GM19043 (cell line): Measurements from ENCODE around the gene PCDHA6.
"Not testable (repeated sequence)": the region's sequence is repeated elsewhere in the genome, so short reads cannot be mapped to it uniquely, and the experiment has no call there.

Experiments used
- ATAC-seq: cut with Tn5 transposase; IDR thresholded peaks from one replicate; pipeline ENCODE4 v1.9.1; 2021; ENCODE audit warnings: low read depth; ENCODE audit not compliant: unreplicated experiment

The PCDHA6 gene

DNA sequence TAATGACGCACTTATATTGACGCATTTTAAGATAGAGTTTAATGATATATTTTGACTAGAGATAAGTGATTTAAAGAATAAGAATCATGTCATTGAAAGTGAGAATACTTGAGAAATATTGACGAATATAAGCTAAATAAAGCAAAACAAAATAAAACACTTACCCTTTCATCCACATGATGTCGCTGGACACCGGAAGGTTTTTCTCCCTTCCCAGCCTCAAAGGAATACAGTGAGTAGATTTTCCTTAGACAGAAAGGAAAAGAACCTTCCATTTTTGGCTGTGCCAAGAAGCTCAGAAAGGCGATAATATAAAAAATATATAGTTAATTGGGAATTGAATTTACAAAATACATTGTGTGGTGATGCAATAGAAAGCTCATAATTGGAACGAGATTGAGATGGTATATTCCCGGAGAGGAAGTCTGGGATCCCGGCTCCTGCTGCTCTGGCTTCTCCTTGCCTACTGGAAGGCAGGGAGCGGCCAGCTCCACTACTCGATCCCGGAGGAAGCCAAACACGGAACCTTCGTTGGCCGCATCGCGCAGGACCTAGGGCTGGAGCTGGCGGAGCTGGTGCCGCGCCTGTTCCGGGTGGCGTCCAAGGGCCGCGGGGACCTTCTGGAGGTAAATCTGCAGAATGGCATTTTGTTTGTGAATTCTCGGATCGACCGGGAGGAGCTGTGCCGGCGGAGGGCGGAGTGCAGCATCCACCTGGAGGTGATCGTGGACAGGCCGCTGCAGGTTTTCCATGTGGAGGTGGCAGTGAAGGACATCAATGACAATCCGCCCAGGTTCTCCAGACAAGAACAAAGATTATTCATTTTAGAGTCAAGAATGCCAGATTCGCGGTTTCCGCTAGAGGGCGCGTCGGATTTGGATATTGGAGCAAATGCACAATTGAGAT lies 6.1 kb upstream of the PCDHA6 start, which contains the start of gene PCDHA5:
Gene PCDHA5 (plus strand): TSS at position 239 of the 906 bp plus-strand sequence.
- no peak for ATAC-seq

DNA sequence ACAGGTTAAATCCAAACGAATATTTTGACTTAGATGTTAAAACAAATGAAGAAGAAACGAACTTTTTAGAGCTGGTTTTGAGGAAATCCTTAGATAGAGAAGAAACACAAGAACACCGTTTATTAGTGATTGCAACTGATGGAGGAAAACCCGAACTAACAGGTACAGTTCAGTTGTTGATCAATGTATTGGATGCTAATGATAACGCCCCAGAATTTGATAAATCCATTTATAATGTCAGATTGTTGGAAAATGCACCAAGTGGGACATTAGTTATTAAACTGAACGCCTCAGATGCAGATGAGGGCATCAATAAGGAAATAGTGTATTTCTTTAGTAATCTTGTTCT lies 5.5 kb upstream of the PCDHA6 start:
- ATAC-seq, result no peak

DNA sequence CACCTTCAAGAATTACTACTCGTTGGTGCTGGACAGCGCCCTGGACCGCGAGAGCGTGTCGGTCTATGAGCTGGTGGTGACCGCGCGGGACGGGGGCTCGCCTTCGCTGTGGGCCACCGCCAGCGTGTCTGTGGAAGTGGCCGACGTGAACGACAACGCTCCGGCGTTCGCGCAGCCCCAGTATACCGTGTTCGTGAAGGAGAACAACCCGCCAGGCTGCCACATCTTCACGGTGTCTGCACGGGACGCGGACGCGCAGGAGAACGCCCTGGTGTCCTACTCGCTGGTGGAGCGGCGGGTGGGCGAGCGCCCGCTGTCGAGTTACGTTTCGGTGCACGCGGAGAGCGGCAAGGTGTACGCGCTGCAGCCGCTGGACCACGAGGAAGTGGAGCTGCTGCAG lies 4.8 kb upstream of the PCDHA6 start:
- not testable (repeated sequence) for ATAC-seq

DNA sequence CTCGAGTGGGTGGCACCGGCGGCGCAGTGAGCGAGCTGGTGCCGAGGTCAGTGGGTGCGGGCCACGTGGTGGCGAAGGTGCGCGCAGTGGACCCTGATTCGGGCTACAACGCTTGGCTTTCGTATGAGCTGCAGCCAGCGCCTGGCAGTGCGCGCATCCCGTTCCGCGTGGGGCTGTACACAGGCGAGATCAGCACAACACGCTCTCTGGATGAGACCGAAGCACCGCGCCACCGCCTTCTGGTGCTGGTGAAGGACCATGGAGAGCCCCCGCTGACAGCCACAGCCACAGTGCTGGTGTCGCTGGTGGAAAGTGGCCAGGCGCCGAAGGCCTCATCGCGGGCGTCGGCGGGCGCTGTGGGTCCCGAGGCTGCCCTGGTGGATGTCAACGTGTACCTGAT lies 4.3 kb upstream of the PCDHA6 start:
- no peak for ATAC-seq

DNA sequence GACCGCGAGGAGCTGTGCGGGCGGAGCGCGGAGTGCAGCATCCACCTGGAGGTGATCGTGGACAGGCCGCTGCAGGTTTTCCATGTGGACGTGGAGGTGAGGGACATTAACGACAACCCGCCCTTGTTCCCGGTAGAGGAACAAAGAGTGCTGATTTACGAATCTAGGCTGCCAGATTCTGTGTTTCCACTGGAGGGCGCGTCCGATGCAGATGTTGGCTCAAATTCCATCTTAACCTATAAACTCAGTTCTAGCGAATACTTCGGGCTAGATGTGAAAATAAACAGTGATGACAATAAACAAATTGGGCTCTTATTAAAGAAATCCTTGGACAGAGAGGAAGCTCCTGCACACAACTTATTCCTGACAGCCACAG lies 590 bp downstream of the PCDHA6 start:
- no peak for ATAC-seq

DNA sequence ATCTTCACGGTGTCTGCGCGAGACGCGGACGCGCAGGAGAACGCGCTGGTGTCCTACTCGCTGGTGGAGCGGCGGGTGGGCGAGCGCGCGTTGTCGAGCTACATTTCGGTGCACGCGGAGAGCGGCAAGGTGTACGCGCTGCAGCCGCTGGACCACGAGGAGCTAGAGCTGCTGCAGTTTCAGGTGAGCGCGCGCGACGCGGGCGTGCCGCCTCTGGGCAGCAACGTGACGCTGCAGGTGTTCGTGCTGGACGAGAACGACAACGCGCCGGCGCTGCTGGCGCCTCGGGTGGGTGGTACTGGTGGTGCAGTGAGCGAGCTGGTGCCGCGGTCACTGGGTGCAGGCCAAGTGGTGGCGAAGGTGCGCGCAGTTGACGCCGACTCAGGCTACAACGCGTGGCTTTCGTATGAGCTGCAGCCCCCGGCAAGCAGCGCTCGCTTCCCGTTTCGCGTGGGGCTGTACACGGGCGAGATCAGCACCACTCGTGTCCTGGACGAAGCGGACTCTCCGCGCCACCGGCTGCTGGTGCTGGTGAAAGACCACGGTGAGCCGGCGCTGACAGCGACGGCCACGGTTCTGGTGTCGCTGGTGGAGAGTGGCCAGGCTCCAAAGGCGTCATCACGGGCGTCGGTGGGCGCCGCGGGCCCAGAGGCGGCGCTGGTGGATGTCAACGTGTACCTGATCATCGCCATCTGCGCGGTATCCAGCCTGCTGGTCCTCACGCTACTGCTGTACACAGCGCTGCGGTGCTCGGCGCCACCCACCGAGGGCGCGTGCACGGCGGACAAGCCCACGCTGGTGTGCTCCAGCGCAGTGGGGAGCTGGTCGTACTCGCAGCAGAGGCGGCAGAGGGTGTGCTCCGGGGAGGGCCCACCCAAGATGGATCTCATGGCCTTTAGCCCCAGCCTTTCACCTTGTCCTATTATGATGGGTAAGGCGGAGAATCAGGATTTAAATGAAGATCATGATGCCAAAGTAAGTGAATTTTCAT lies 2.0 kb downstream of the PCDHA6 start:
- ATAC-seq, result not testable (repeated sequence)

DNA sequence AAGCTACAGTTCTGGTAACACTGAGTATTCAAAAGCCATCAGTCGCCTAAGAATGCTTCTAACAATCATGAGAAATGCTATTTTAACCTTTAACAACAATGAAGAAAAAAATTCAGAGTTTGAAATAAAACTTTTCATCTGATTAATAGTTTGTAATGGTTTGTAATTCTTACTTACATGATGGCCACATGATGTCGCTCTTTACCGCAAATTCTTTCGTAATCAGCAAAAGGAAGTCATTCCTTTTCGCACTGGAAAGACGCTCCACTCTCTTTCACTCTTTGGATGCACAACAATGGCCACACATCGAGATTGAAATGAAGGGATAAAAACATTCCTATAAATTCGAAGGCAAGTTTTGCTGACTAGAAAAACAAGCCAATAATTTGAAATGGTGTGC lies 6.2 kb downstream of the PCDHA6 start, which contains the start of gene PCDHA7:
Gene PCDHA7 (plus strand): TSS at position 277 of the 400 bp plus-strand sequence. CDS start 115 bp downstream, at position 392.
- ATAC-seq, result no peak

DNA sequence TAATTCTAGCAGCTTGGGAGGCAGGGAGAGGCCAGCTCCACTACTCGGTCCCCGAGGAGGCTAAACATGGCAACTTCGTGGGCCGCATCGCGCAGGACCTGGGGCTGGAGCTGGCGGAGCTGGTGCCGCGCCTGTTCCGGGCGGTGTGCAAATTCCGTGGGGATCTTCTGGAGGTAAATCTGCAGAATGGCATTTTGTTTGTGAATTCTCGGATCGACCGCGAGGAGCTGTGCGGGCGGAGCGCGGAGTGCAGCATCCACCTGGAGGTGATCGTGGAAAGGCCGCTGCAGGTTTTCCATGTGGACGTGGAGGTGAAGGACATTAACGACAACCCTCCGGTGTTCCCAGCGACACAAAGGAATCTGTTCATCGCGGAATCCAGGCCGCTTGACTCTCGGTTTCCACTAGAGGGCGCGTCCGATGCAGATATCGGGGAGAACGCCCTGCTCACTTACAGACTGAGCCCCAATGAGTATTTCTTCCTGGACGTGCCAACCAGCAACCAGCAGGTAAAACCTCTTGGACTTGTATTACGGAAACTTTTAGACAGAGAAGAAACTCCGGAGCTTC lies 6.8 kb downstream of the PCDHA6 start:
- ATAC-seq, result not testable (repeated sequence)

DNA sequence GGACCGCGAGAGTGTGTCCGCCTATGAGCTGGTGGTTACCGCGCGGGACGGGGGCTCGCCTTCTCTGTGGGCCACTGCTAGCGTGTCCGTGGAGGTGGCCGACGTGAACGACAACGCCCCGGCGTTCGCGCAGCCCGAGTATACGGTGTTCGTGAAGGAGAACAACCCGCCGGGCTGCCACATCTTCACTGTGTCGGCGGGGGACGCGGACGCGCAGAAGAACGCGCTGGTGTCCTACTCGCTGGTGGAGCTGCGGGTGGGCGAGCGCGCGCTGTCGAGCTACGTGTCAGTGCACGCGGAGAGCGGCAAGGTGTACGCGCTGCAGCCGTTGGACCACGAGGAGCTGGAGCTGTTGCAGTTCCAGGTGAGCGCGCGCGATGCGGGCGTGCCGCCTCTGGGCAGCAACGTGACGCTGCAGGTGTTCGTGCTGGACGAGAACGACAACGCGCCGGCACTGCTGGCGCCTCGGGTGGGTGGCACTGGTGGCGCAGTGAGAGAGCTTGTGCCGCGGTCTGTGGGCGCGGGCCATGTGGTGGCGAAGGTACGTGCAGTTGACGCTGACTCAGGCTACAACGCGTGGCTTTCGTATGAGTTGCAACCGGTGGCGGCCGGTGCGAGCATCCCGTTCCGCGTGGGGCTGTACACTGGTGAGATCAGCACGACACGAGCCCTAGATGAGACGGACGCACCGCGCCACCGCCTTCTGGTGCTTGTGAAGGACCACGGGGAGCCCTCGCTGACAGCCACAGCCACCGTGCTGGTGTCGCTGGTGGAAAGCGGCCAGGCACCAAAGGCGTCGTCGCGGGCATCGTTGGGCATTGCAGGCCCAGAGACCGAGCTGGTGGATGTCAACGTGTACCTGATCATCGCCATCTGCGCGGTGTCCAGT lies 8.1 kb downstream of the PCDHA6 start:
- no peak for ATAC-seq

DNA sequence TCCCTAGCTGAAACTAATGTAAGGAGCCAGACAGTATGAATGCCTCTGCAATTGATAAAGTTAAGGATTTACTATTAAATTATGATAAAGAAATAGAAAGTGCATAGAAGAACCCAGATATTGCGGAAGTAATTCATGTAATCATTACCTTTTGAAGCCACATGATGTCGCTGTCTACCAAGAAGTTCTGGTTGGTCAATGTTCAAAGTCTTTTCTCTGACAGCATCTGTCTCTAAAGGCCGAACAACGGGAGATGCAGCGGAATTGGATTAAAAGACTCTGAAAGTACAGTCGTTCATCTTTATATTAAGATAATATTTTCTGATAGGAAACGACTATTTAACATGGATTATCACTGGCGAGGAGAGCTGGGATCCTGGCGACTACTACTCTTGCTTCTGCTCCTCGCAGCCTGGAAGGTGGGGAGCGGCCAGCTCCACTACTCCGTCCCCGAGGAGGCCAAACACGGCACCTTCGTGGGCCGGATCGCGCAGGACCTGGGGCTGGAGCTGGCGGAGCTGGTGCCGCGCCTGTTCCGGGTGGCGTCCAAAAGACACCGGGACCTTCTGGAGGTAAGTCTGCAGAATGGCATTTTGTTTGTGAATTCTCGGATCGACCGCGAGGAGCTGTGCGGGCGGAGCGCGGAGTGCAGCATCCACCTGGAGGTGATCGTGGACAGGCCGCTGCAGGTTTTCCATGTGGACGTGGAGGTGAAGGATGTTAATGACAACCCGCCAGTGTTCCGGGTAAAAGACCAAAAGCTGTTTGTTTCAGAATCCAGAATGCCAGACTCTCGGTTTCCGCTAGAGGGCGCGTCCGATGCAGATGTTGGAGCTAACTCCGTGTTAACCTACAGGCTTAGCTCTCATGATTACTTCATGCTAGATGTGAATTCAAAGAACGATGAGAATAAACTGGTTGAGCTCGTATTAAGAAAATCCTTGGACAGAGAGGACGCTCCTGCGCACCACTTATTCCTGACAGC lies 13.5 kb downstream of the PCDHA6 start, which contains the start of gene PCDHA8:
Gene PCDHA8 (plus strand): TSS at position 210 of the 985 bp plus-strand sequence. CDS start 135 bp downstream, at position 345.
- ATAC-seq, result no peak

DNA sequence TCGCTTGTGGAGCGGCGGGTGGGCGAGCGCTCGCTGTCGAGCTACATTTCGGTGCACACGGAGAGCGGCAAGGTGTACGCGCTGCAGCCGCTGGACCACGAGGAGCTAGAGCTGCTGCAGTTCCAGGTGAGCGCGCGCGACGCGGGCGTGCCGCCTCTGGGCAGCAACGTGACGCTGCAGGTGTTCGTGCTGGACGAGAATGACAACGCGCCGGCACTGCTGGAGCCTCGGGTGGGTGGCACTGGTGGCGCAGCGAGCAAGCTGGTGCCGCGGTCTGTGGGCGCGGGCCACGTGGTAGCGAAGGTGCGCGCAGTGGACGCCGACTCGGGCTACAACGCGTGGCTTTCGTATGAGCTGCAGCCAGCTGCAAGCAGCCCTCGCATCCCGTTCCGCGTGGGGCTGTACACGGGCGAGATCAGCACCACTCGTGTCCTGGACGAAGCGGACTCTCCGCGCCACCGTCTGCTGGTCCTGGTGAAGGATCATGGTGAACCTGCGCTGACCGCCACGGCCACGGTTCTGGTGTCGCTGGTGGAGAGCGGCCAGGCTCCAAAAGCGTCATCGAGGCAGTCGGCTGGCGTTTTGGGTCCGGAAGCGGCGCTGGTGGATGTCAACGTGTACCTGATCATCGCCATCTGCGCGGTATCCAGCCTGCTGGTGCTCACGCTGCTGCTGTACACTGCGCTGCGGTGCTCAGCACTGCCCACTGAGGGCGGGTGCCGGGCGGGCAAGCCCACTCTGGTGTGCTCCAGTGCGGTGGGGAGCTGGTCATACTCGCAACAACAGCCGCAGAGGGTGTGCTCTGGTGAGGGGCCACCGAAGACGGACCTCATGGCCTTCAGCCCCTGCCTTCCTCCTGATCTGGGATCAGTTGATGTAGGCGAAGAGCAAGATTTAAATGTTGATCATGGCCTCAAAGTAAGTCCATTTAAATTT lies 15.3 kb downstream of the PCDHA6 start:
- no peak for ATAC-seq

DNA sequence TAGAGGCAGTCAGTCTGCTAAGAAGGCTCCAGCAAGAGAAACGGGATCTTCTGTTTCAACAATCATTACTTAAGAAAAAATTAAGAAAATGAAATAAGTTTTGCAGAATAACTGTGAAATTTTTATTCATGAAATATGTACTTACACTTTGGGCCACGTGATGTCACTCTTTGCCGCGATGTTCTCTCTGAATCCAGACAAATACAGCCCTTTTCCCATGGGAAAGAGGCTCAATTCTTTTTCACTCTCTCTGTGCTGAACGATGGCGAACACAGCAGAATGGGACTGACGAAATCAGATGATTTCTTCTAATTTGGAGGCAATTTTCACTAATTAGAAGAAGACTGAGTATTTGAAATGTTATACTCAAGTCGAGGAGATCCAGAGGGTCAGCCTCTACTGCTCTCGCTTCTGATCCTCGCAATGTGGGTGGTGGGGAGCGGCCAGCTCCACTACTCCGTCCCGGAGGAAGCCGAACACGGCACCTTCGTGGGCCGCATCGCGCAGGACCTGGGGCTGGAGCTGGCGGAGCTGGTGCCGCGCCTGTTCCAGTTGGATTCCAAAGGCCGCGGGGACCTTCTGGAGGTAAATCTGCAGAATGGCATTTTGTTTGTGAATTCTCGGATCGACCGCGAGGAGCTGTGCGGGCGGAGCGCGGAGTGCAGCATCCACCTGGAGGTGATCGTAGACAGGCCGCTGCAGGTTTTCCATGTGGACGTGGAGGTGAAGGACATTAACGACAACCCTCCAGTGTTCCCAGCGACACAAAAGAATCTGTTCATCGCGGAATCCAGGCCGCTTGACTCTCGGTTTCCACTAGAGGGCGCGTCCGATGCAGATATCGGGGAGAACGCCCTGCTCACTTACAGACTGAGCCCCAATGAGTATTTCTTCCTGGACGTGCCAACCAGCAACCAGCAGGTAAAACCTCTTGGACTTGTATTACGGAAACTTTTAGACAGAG lies 20.7 kb downstream of the PCDHA6 start, which contains the start of gene PCDHA9:
Gene PCDHA9 (plus strand): TSS at position 244 of the 964 bp plus-strand sequence. CDS start 114 bp downstream, at position 358.
- not testable (repeated sequence) for ATAC-seq

DNA sequence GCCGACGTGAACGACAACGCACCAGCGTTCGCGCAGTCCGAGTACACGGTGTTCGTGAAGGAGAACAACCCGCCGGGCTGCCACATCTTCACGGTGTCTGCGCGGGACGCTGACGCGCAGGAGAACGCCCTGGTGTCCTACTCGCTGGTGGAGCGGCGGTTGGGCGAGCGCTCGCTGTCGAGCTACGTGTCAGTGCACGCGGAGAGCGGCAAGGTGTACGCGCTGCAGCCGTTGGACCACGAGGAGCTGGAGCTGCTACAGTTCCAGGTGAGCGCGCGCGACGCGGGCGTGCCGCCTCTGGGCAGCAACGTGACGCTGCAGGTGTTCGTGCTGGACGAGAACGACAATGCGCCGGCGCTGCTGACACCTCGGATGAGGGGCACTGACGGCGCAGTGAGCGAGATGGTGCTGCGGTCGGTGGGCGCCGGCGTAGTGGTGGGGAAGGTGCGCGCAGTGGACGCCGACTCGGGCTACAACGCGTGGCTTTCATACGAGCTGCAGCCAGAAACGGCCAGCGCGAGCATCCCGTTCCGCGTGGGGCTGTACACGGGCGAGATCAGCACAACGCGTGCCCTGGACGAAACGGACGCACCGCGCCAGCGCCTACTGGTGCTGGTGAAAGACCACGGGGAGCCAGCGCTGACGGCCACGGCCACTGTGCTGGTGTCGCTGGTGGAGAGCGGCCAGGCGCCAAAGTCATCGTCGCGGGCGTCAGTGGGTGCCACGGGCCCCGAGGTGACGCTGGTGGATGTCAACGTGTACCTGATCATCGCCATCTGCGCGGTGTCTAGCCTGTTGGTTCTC lies 22.3 kb downstream of the PCDHA6 start:
- ATAC-seq, result not testable (repeated sequence)

DNA sequence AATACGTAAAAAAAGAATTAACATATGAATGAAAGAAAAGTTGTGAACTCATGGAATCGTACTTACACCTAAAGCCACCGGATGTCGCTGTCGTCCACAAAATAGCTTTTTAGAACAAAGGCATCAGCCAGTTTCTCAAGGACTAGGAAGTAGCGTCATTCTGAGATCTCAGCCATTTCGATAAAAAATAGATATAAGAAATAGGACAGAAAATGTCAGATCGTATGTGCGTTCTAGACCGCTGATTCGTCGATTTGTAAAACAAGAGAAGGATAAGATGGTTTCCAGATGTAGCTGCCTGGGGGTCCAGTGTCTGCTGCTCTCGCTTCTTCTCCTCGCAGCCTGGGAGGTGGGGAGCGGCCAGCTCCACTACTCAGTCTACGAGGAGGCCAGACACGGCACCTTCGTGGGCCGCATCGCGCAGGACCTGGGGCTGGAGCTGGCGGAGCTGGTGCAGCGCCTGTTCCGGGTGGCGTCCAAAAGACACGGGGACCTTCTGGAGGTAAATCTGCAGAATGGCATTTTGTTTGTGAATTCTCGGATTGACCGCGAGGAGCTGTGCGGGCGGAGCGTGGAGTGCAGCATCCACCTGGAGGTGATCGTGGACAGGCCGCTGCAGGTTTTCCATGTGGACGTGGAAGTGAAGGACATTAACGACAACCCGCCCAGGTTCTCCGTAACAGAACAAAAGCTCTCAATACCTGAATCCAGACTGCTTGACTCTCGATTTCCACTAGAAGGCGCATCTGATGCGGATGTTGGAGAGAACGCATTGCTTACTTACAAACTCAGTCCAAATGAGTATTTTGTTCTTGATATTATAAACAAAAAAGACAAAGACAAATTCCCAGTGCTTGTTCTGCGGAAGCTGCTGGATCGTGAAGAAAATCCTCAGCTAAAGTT lies 28.3 kb downstream of the PCDHA6 start, which contains the start of gene PCDHA10:
Gene PCDHA10 (plus strand): TSS at position 126 of the 903 bp plus-strand sequence. CDS start 152 bp downstream, at position 278.
- no peak for ATAC-seq
